HEK293 (cell line): ENCODE data around the gene MGAT4C.

Experiments
- CTCF ChIA-PET: fragments of 350-600 bp; formaldehyde crosslinking; extraction: SDS; loops from one replicate; lab custom pipeline; 2021; ENCODE audit warnings: antibody characterized with exemption; lab: Yijun Ruan, JAX
- POLR2A ChIA-PET: fragments of 300-600 bp; formaldehyde crosslinking; extraction: SDS; loops from one replicate; lab custom pipeline; 2020; ENCODE audit warnings: antibody characterized with exemption, inconsistent platforms; lab: Yijun Ruan, JAX
- H3K27ac ChIP-seq: fragments of 200-500 bp; sonication (Bioruptor generic); 2 replicates; pipeline ENCODE4 v1.5.1; 2014; ENCODE audit warnings: low read depth, low read length, control low read depth, inconsistent platforms; ENCODE audit errors: extremely low read depth
- H3K36me3 ChIP-seq, 2 experiments: fragments of 200-500 bp in 1 of 2; sonication (Bioruptor generic) in 1 of 2; 1 replicate in 1 of 2; 2 replicates in 1 of 2; pipeline ENCODE4 v1.5.1; 2014 to 2017; ENCODE audit warnings: inconsistent platforms in 2 of 2, low read length in 2 of 2; ENCODE audit not compliant: control insufficient read depth in 2 of 2, insufficient read depth in 1 of 2
- H3K4me1 ChIP-seq: fragments of 200-500 bp; sonication (Bioruptor generic); 2 replicates; pipeline ENCODE4 v1.5.1; 2014; ENCODE audit warnings: mild to moderate bottlenecking, low read length, inconsistent platforms; ENCODE audit not compliant: control insufficient read depth, insufficient read depth
- H3K4me3 ChIP-seq: 2 replicates; pipeline ENCODE4 v1.5.1; 2011; ENCODE audit warnings: low read depth, mild to moderate bottlenecking, control low read depth, low read length, moderate library complexity
- H3K9me3 ChIP-seq: fragments of 200-500 bp; sonication (Bioruptor generic); 2 replicates; pipeline ENCODE4 v1.5.1; 2014; ENCODE audit warnings: low read depth, low read length, inconsistent platforms; ENCODE audit not compliant: control insufficient read depth, insufficient read depth
- SETDB1 ChIP-seq: IDR thresholded peaks from one replicate; pipeline ENCODE4 v1.6.1; 2017; ENCODE audit warnings: mild to moderate bottlenecking, low read length, moderate library complexity, mixed read lengths; ENCODE audit not compliant: insufficient read length
- ZBTB7A ChIP-seq: fragments of 450-650 bp; formaldehyde crosslinking; IDR thresholded peaks from 2 replicates; pipeline ENCODE4 v1.5.1; 2016; ENCODE audit warnings: low read depth, missing biosample characterization, missing genetic modification characterization
- ZFHX2 ChIP-seq: fragments of 450-650 bp; formaldehyde crosslinking; conservative IDR thresholded peaks from 2 replicates; pipeline ENCODE4 v1.5.1; 2016; ENCODE audit warnings: missing biosample characterization, missing genetic modification characterization
- ZNF114 ChIP-seq: fragments of 450-650 bp; formaldehyde crosslinking; IDR thresholded peaks from 2 replicates; pipeline ENCODE4 v1.5.0; 2017; ENCODE audit warnings: missing biosample characterization, missing genetic modification characterization
- ZNF132 ChIP-seq: fragments of 450-650 bp; formaldehyde crosslinking; IDR thresholded peaks from 2 replicates; pipeline ENCODE4 v1.5.1; 2017; ENCODE audit warnings: missing biosample characterization, missing genetic modification characterization, borderline replicate concordance
- ZNF140 ChIP-seq: fragments of 450-650 bp; formaldehyde crosslinking; IDR thresholded peaks from 2 replicates; pipeline ENCODE4 v1.5.1; 2016; ENCODE audit warnings: missing biosample characterization, missing genetic modification characterization
- ZNF202 ChIP-seq: fragments of 450-650 bp; formaldehyde crosslinking; IDR thresholded peaks from 2 replicates; pipeline ENCODE4 v1.5.1; 2016; ENCODE audit warnings: missing biosample characterization, missing genetic modification characterization, borderline replicate concordance
- ZNF23 ChIP-seq: fragments of 450-650 bp; formaldehyde crosslinking; IDR thresholded peaks from 2 replicates; pipeline ENCODE4 v1.5.1; 2016; ENCODE audit warnings: missing biosample characterization, missing genetic modification characterization, borderline replicate concordance
- ZNF24 ChIP-seq: fragments of 450-650 bp; formaldehyde crosslinking; IDR thresholded peaks from 2 replicates; pipeline ENCODE4 v1.5.1; 2016; ENCODE audit warnings: missing biosample characterization, missing genetic modification characterization
- ZNF416 ChIP-seq: fragments of 450-650 bp; formaldehyde crosslinking; IDR thresholded peaks from 2 replicates; pipeline ENCODE4 v1.5.1; 2016; ENCODE audit warnings: missing biosample characterization, missing genetic modification characterization
- ZNF473 ChIP-seq: fragments of 450-650 bp; formaldehyde crosslinking; IDR thresholded peaks from 2 replicates; pipeline ENCODE4 v1.5.1; 2017; ENCODE audit warnings: missing biosample characterization, missing genetic modification characterization
- ZNF610 ChIP-seq: fragments of 450-650 bp; formaldehyde crosslinking; IDR thresholded peaks from 2 replicates; pipeline ENCODE4 v1.5.1; 2016; ENCODE audit warnings: missing biosample characterization, missing genetic modification characterization, borderline replicate concordance
- ZNF660 ChIP-seq: fragments of 450-650 bp; IDR thresholded peaks from 2 replicates; pipeline ENCODE4 v1.5.1; 2018; ENCODE audit warnings: missing biosample characterization, mild to moderate bottlenecking, missing genetic modification characterization
- ZNF670 ChIP-seq: fragments of 450-650 bp; formaldehyde crosslinking; IDR thresholded peaks from 2 replicates; pipeline ENCODE4 v1.5.1; 2016; ENCODE audit warnings: missing biosample characterization, missing genetic modification characterization, low read depth
- ZNF747 ChIP-seq: fragments of 450-650 bp; formaldehyde crosslinking; IDR thresholded peaks from 2 replicates; pipeline ENCODE4 v1.5.1; 2016; ENCODE audit warnings: missing biosample characterization, missing genetic modification characterization
- ZNF837 ChIP-seq: fragments of 450-650 bp; formaldehyde crosslinking; IDR thresholded peaks from 2 replicates; pipeline ENCODE4 v1.5.1; 2016; ENCODE audit warnings: missing biosample characterization, missing genetic modification characterization
- TF ChIP-seq, protein P1 (sequence below): fragments of 450-650 bp; formaldehyde crosslinking; IDR thresholded peaks from 2 replicates; pipeline ENCODE4 v1.5.1; 2017; ENCODE audit warnings: missing biosample characterization, missing genetic modification characterization
- TF ChIP-seq, protein P2 (sequence below): fragments of 450-650 bp; formaldehyde crosslinking; IDR thresholded peaks from 2 replicates; pipeline ENCODE4 v1.5.1; 2016; ENCODE audit warnings: missing biosample characterization, missing genetic modification characterization
- TF ChIP-seq, protein P3 (sequence below): fragments of 450-650 bp; formaldehyde crosslinking; IDR thresholded peaks from 2 replicates; pipeline ENCODE4 v1.5.1; 2016; ENCODE audit warnings: missing biosample characterization, missing genetic modification characterization
- TF ChIP-seq, protein P4 (sequence below): fragments of 450-650 bp; formaldehyde crosslinking; IDR thresholded peaks from 2 replicates; pipeline ENCODE4 v1.5.1; 2016; ENCODE audit warnings: missing biosample characterization, missing genetic modification characterization
- TF ChIP-seq, protein P5 (sequence below): fragments of 450-650 bp; formaldehyde crosslinking; IDR thresholded peaks from 2 replicates; pipeline ENCODE4 v1.5.1; 2016; ENCODE audit warnings: missing biosample characterization, missing genetic modification characterization

MGAT4C gene

DNA sequence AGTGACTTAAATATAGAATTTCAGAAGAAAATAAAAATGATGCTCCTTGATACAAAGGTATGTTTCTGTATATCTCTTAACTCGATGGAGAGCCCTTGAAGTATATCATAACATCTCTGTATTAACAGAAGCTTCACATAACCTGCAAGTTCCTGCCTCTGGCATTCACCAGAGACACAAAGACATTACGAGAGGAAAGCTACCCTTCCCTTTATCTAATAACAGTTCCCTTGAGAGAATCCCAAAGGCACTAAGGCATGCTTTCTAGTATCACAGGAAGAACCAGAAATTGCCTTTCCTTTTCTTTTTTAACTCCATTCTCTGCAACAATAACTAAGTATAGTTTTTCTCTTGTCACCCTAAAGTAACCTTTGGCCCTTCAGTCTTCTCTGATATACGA is 164.5 kb downstream of the MGAT4C start:
- Histone ChIP-seq H3K4me3 (no peak overlapping the region), H3K9me3 (no peaks in the 10 kb centered on the region), H3K27ac (no peak overlapping the region), H3K36me3 (no peaks in the 10 kb centered on the region), H3K4me1 (no peaks in the 10 kb centered on the region)
- ChIA-PET POLR2A (no interaction called here), CTCF (no interaction called here)
- TF ChIP-seq ZNF473 (tag by site-specific recombination) (no peak), ZNF747 (tag by site-specific recombination) (no peak), ZBTB7A (tag by site-specific recombination) (no peak), ZNF660 (tag by site-specific recombination) (no peak), ZNF837 (tag by site-specific recombination) (no peak), ZNF416 (no peak), ZNF610 (tag by site-specific recombination) (no peak), ZNF140 (tag by site-specific recombination) (no peak), ZFHX2 (tag by site-specific recombination) (no peak)
- TF ChIP-seq, protein P1, sequence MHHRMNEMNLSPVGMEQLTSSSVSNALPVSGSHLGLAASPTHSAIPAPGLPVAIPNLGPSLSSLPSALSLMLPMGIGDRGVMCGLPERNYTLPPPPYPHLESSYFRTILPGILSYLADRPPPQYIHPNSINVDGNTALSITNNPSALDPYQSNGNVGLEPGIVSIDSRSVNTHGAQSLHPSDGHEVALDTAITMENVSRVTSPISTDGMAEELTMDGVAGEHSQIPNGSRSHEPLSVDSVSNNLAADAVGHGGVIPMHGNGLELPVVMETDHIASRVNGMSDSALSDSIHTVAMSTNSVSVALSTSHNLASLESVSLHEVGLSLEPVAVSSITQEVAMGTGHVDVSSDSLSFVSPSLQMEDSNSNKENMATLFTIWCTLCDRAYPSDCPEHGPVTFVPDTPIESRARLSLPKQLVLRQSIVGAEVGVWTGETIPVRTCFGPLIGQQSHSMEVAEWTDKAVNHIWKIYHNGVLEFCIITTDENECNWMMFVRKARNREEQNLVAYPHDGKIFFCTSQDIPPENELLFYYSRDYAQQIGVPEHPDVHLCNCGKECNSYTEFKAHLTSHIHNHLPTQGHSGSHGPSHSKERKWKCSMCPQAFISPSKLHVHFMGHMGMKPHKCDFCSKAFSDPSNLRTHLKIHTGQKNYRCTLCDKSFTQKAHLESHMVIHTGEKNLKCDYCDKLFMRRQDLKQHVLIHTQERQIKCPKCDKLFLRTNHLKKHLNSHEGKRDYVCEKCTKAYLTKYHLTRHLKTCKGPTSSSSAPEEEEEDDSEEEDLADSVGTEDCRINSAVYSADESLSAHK (tag by site-specific recombination) = no peak
- TF ChIP-seq, protein P2, sequence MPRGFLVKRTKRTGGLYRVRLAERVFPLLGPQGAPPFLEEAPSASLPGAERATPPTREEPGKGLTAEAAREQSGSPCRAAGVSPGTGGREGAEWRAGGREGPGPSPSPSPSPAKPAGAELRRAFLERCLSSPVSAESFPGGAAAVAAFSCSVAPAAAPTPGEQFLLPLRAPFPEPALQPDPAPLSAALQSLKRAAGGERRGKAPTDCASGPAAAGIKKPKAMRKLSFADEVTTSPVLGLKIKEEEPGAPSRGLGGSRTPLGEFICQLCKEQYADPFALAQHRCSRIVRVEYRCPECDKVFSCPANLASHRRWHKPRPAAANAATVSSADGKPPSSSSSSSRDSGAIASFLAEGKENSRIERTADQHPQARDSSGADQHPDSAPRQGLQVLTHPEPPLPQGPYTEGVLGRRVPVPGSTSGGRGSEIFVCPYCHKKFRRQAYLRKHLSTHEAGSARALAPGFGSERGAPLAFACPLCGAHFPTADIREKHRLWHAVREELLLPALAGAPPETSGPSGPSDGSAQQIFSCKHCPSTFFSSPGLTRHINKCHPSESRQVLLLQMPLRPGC (tag by site-specific recombination) = no peak
- TF ChIP-seq, protein P3, sequence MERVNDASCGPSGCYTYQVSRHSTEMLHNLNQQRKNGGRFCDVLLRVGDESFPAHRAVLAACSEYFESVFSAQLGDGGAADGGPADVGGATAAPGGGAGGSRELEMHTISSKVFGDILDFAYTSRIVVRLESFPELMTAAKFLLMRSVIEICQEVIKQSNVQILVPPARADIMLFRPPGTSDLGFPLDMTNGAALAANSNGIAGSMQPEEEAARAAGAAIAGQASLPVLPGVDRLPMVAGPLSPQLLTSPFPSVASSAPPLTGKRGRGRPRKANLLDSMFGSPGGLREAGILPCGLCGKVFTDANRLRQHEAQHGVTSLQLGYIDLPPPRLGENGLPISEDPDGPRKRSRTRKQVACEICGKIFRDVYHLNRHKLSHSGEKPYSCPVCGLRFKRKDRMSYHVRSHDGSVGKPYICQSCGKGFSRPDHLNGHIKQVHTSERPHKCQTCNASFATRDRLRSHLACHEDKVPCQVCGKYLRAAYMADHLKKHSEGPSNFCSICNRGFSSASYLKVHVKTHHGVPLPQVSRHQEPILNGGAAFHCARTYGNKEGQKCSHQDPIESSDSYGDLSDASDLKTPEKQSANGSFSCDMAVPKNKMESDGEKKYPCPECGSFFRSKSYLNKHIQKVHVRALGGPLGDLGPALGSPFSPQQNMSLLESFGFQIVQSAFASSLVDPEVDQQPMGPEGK (tag by site-specific recombination) = no peak
- TF ChIP-seq, protein P4, sequence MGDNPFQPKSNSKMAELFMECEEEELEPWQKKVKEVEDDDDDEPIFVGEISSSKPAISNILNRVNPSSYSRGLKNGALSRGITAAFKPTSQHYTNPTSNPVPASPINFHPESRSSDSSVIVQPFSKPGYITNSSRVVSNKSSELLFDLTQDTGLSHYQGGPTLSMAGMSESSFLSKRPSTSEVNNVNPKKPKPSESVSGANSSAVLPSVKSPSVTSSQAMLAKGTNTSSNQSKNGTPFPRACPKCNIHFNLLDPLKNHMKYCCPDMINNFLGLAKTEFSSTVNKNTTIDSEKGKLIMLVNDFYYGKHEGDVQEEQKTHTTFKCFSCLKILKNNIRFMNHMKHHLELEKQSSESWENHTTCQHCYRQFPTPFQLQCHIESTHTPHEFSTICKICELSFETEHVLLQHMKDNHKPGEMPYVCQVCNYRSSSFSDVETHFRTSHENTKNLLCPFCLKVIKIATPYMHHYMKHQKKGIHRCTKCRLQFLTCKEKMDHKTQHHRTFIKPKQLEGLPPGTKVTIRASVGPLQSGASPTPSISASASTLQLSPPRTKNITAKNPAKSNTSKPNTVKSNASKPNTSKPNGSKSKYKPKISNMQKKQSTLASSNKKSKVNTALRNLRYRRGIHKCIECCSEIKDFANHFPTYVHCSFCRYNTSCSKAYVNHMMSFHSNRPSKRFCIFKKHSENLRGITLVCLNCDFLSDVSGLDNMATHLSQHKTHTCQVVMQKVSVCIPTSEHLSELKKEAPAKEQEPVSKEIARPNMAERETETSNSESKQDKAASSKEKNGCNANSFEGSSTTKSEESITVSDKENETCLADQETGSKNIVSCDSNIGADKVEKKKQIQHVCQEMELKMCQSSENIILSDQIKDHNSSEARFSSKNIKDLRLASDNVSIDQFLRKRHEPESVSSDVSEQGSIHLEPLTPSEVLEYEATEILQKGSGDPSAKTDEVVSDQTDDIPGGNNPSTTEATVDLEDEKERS (tag by site-specific recombination) = no peak

DNA sequence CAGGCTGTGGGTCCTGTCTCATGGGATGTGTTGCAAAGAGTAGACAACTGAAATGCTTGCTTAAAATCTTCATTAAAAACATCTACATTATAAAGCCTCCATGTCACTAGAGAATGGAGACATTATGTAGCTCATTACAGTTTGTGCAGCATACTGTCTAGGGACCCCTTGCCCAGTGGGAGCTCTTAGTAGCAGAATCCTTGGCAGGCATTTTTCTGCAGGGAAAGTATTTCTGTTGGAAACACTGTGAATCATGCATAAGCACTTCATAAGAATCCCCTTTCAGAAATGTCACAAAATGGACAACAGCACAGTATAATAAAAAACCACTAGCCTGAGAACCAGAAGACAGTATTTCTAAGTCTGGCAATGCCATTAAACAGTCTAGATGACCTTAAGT is 174.3 kb downstream of the MGAT4C start:
- no peak for TF ChIP-seq ZNF24 (tag by site-specific recombination)
- TF ChIP-seq SETDB1 = no peak
- TF ChIP-seq ZNF23 (tag by site-specific recombination) = no peak
- no peak for TF ChIP-seq ZNF670
- TF ChIP-seq ZNF114 (tag by site-specific recombination) = no peak
- no peak for TF ChIP-seq ZNF132 (tag by site-specific recombination)
- TF ChIP-seq, protein P5, sequence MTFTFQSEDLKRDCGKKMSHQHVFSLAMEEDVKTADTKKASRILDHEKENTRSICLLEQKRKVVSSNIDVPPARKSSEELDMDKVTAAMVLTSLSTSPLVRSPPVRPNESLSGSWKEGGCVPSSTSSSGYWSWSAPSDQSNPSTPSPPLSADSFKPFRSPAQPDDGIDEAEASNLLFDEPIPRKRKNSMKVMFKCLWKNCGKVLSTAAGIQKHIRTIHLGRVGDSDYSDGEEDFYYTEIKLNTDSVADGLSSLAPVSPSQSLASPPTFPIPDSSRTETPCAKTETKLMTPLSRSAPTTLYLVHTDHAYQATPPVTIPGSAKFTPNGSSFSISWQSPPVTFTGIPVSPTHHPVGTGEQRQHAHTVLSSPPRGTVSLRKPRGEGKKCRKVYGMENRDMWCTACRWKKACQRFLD (tag by site-specific recombination) = no peak
- no peak for TF ChIP-seq ZNF202 (tag by site-specific recombination)
- TF ChIP-seq, protein P1 (tag by site-specific recombination) = no peak
- TF ChIP-seq, all 188 proteins: peak for 0
- Histone ChIP-seq H3K36me3 (no peaks in the 10 kb centered on the region), H3K4me1 (no peaks in the 10 kb centered on the region), H3K9me3 (no peaks in the 10 kb centered on the region), H3K4me3 (no peak overlapping the region), H3K27ac (no peak overlapping the region)
- POLR2A ChIA-PET = no interaction called here
- CTCF ChIA-PET = interaction anchor here (0.5 kb wide), 1 partner anchor 158 kb away, joined by 3 read pairs; no protein-coding TSS in a partner anchor
